Effector CD8-positive, alpha-beta T cell (primary cell): ENCODE data around the gene CNMD.
"Not testable (repeated sequence)": the region's sequence is repeated elsewhere in the genome, so short reads cannot be mapped to it uniquely, and the experiment has no call there.

Experiments used
- DNase-seq: peaks from one replicate; lab custom pipeline; 2025; lab: John Stamatoyannopoulos, UW

The CNMD gene

DNA sequence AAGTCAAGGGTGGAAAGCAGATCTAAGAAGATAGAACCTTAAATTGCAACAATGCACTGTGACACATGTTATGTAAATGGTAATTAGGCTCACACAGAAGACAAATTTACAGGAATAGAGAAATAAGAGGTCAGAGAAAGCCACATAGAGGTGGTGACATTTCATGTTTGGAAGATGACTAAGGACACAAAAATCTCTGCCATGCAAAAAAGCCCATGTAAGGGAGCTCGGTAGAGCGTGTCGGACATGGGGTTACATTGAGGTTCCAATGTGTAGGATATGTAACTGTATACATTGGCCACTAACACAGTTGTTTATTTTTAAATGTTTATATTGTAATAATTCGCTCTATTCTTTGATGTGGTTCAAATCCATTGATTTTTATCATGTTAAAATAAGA is 53.2 kb downstream of the CNMD start:
- no peak for DNase-seq

DNA sequence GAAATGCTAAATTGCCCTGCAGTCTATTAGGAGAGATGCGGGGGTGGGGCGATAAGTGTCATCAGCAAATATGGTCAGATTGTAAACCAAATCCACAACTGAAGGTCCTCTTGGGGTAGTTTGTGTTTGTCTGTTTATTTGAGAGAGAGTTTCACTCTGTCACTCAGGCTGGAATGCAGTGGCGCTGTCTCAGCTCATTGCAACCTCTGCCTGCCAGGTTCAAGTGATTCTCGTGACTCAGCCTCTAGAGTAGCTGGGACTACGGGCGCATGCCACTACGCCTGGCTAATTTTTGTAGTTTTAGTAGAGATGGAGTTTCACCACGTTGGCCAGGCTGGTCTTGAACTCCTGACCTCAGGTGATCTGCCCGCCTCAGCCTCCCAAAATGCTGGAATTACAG is 53.8 kb downstream of the CNMD start:
- DNase-seq, result not testable (repeated sequence)

DNA sequence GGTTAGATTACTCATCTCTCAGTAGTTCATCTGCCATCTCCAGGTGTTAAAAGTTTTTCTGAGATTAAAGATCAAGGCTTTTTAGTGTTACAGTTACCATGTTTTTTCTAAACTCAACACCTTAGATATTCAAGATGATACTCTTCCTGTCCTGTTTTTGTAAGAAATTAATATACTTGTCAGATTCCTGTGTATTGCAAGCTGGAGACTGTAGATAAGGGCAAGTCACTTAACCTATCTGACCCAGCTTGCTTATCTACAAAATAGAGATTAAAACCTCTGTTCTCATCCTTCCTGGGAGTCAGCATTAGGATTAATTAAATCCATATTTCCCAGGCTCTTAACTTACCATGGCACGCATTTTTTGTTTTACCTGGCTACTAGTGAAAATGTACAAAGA is 61.8 kb downstream of the CNMD start:
- DNase-seq, result no peak

DNA sequence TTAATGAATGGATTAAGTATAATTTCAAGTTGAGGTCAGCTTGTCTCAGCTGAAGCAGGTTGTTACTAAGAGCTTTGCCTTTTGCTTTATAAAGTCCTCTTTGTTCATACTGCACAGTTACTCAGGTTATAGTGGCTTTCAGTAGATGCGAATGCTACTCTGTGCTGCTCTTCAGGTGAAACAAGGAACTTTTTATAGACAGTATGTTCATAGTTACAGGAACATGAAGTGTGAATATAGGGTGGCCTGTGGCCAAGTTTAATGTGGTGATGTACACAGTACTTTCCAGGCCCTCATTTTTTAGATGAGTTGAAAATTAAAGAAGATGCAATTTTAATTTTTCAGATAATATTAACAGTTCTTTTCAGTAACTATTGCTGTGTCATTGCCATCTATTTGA is 66.2 kb downstream of the CNMD start:
- no peak for DNase-seq

DNA sequence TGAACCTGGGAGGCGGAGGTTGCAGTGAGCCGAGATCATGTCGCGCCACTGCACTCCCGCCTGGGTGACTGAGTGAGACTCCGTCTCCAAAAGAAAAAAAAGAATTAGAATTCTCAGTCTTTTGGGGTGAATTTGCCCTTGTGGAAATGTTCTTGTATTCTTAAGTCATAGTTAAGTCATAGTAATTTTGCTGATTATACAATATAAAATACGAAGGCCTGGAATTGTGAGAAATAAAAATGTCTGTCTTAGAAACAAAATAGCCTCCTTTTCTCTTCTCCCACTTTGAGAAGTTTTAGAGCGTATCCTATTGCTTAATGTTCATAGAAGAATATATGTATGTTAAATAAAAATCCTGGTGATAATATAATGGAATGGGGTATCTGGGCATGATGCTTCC is 68.9 kb downstream of the CNMD start:
- no peak for DNase-seq

DNA sequence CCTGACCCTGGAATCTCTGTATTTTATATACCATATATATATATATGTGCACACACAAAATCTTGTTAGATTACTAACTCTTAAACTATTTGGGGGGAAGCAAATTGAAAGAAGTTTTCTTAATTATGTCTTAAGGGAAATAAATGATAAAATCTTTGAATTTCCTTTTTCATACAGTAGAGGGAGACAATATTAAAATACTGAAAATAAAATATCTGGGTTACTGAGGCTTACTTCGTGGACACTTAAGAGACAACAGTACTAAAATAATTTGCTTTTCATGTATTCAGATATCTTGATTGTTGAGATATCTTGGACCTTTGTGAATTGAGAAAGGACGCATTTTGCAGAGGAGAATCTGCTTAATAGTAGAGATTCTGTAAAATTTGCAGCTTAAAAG is 69.9 kb downstream of the CNMD start:
- no peak for DNase-seq

DNA sequence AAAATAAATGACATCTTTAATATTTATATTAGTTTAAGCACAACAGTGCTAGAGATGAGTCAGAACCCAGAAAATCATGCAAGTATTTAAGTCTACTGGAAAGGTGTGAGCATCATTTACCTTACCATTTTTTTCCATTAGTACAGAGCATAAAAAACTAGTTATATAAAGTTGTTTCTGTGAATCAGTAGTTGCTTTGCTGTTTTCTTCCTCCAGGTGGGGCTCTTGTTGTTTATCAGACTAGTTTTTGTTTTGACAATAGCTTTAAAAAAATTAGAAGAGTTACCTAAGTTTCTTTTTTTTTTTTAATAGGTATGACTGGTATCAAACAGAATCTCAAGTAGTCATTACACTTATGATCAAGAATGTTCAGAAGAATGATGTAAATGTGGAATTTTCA is 74.3 kb downstream of the CNMD start:
- DNase-seq, result no peak

DNA sequence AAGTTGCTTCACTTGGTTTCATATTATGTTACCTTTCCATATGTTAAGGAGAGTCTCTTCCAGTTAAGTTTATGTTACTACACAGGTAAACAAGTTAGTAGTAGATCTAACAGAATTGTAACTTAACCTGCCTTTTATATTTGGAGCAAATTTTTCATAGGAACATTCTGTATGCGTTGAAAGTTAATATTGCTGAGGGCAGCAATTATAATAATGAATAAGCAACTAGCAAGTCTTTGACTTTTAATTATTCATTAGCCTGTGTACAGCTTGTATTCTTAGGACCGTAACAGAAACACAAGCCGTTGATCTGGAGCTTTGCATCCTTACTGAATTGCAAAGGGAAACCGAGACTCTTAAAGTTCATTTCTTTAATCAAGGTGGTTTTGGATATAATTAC is 75.3 kb downstream of the CNMD start:
- no peak for DNase-seq

DNA sequence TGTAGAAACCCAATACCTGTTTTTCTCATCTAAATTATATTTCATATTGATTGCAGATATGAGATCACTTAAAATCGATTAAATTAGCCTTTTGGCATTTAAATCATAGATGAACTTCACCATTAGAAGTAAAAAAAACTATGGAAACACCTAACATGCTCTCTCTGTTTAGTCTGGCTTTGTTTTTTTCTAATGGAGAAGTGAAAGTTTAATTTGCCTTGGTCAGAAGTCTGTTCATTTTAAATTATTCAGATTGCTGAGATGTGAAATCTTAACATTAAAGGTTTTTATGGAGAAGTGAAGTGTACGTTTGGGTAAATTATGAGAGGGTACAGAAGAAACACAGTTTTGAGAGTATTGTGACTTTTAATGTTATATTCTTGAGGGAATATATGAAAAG is 80.3 kb downstream of the CNMD start:
- no peak for DNase-seq
